Left colon (tissue), 2 donors: ENCODE results near the gene DAB1. TPM values are rescaled to one million over a fixed set of nuclear protein-coding genes. Genes with fewer than 3 reads are reported as not detected.

Experiments
- ATAC-seq: fragments of 200-7000 bp; cut with Tn5 transposase; one replicate; pipeline ENCODE4 v1.9.1; 2020; ENCODE audit warnings: mild to moderate bottlenecking, moderate library complexity
- DNase-seq, 2 donors: peaks; one replicate each; pipeline ENCODE4 v3.0.0-alpha.2; 2020
- intact Hi-C, 2 donors: fragments of 100-400 bp; cut with DNase I in 1 of 2; cut with micrococcal nuclease in 1 of 2; formaldehyde crosslinking; loops; one replicate each; pipeline versions ENCODE4 v1.11.2 to v1.14.0; 2022; cut with DNase I, micrococcal nuclease
- total RNA-seq, 2 donors: library from RNA; stranded (reverse); fragmentation: NEBNext Ultra II Directional; extraction: Animal tissue kit (Norgen Biotek cat#: 25700); gene quantifications; one replicate each; pipeline ENCODE4 v1.2.1, GENCODE V29; 2021
- donor health status: DM: no; HTN: no; CAD: no.
- donor health status: DM: yes; HTN: yes; CAD: no.

The DAB1 gene
- total RNA-seq, 2 donors from 2014 or later, result 0.64 to 2.2 TPM

DNA sequence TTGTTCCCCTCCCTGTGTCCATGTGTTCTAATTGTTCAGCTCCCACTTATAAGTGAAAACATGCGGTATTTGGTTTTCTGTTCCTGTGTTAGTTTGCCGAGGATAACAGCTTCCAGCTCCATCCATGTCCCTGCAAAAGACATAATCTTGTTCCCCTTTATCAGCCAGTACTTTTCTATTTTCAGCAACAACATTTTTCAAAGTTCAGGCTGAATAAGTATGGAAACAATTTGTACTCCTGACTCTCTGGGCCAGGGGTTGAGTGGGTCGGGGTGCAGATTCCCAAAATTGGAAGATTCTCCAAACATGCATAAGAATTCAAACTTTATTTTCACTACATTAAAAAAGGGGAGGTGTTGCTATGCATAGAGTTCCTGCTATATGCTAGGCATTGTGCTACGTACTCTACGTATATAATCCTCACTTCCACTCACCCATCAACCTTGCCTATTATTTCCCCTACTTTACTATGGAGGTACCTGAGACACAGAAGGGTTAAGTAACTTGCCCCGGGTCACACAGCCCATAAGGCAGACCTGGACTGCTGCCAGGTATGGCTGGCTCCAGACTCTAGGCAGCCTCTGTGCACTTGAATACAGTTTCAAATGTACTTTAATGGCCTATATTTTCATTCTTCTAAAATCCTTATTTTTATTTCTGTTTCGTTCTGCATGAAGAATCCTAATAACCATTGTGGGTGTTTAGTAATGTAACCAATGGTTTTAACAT lies 341.0 kb downstream of the DAB1 start:
- DNase-seq (no peak), ATAC-seq (no peak)
- intact Hi-C loops, result no loop called here

DNA sequence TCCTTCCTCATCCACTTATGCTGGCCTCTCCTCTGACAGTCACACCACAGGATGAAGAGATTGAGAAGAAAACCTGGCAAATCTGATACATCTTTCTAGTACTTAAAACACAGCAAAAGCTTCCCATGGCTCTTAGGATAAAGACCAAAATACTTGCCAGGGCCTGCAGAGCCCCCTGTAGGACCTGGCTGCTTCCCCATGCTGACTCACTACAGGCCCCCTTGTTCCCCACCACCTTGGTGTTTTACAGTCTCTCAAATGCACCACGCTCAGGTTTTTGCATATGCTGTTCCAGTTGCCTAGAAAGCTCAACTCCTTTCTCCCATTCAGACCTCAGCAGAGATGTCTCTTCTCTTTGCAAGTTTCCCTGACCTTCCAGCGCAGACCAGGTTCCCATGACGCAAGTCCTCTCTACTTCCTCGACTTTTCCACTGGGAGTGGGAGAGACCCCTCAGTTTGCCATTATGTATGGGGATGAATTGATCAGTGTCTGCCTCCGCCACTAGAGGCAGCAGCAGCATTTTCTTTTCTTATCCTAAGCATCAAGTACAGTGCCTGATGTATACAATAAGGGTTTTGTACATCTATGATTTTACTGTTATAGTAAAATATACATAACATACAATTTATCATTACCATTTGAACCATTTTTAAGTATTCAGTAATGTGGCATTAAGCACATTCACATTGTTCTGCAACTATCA lies 344.3 kb downstream of the DAB1 start:
- DNase-seq (no peak), ATAC-seq (no peak)
- intact Hi-C loops, result no loop called here

DNA sequence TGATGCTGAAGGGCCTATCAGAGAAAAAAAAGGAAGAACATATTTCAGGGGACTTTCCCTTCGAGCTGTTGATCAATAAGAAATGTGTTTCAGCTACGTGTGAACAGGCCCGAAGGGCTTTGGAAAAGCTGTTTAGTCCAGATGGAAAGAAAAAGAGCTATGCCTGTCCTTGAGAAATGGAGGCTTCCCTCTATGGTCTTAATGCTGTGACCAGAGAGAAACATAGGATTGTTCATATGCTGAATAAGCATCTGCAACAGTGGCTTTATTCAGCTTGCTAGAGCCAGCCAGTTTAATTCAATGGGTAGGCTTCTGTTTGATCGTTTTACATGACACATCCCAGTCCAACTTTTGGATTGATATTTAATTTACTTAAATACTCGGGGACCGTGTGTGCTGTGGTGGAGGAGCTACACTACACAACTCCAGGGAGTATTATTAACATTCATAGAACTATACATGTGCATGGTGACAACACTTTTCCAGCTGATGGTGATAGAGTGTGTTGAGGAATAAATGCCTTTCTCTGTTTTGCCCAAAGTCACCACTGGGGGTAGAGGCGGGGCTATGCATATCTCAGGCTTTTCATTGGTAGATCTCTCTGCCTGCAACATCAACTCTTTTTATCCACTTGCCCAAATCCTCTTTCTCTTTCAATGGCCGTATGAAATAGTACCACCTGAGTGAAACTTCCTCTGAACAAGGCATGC lies 351.3 kb downstream of the DAB1 start:
- ATAC-seq, result no peak
- intact Hi-C loops, result no loop called here

DNA sequence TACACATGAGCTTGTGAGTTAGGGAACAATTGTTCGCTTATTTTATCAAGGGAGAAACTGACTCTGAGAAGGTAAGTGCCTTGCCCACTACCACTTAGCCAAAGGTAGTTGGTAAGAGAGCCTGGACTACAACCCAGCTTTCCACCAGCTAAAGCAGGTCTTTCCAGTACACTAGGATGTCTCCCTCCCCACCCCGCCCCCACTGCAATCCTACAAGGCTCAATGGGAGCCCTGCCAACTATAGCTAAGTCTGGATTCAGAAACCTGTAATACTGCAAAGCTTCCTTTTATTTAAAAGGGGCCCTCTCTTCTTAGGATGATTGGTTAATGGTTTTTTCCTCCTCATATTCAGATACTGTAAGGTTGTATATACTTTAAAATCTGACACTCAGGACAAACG lies 356.0 kb downstream of the DAB1 start:
- no peak for ATAC-seq
- DNase-seq, result no peak
- intact Hi-C loops, result no loop called here

More for the DNA sequence above, 351.3 kb downstream of the DAB1 start:
- no peak for DNase-seq

DNA sequence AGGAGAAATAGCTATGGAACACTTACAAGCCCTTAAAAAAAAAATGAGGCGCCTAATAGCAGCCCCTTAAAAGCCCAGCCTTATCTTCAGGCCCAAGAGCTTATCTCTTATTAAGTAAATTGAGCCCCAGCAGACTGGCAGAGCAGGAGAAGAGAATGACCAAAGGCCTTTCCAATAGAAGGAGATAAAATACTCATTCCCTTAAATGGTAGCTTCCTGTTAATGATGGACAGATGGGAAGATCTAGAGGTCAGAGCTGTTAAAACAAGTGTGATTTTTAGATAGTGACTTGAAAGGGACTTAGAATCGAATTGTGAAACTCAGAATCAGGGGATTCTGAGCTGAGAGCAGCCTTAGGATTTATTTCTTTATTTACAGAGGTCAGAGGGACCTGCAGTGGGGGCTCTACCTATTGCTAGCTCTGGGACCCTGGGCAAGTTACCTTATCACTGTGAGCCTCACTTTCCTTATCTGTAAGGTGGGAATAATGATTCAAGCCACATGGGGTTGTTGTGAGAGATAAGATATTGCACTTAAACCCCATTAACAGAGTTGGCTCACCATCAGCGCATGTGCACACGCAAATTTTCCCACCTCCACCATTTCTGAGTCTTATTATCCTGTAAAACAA lies 356.8 kb downstream of the DAB1 start:
- intact Hi-C loops, result no loop called here
- no peak for ATAC-seq
- no peak for DNase-seq

DNA sequence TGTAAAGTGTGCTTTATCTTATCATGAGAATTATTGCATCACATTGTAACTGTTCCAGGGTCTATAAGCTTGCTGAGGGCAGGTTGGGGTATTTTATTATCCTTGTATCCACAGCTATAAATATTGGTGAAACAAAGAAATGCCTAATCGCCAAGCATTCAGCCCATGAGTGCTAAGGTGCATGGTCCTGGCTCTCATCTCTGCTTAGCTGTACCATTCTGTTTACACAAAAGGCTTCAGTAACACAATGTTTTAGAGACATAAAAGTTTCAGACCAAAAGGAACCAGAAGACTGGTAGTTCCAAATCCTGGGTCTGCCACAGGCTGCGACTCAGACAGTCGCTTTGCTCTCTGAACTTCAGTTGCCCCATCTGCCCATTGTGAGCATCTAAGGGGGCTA lies 358.4 kb downstream of the DAB1 start:
- no peak for DNase-seq
- ATAC-seq, result no peak
- intact Hi-C loops, result no loop called here

DNA sequence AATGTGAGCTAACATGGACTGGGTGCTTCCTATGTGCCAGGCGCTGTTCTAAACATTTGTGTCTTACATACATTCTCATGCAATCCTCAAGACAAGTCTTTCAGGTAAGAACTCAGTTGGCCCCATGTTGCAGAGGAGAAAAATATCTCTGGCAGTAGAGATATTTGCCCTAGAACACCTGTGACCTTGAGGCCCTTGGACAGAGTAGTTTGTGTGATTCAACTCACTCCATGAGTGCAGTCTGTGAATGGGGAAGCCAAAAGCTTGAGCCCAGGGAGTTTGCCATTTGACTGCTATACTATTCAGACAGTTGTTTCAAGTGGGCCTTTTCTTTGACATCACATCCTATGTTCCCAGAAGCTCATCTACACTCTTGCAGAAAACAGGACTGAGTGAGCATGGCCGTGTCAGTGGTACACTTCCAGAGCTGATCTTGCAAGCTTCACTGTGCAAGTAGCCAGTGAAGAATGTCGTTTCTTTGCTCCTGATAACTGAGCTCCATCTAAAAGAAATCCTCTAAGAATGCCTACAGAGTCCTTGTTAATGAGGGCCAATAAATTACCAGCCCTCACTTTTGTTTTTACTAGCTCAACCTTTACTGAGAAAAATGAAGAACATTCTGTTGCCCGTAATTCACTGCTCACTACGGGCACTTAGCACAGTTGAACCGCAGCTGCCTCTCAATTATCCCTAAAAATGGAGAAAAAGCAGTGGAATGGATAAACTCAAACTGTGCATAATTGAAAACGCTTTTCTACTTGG lies 359.3 kb downstream of the DAB1 start:
- ATAC-seq (no peak), DNase-seq (no peak)
- intact Hi-C loops, result no loop called here

DNA sequence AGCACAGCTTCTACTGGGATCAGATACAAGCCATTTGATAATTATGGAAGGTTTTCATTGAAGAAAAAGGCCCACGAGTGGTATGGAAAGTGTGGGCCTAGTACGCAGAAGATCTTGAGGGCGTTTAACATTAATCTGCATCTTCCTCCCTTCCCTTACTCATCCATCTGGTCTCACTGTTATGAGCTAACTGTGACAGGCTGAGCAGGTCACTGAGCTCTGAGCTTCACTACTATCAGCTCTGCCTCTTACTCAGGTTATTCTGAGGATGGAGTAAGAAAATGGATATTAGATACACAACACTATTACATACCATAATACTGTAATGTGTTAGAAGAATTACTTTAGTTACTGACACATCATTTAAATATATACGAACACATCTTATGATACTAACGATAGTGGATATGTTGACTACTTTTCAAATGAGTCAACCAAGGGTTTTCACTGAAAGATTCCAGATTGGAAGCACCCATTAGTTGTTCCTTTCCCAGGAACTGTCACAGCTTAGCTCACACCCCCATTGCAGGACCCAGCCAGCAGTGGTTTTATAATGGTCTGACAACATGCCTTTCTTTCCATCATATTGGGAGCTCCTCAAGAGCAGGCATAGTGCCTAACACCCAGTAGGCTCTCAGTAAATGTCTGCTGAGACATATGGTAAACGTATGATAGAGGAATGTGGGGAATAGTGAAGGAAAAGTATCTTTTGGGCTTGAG lies 360.3 kb downstream of the DAB1 start:
- no peak for DNase-seq
- intact Hi-C loops, result no loop called here
- ATAC-seq, result no peak

DNA sequence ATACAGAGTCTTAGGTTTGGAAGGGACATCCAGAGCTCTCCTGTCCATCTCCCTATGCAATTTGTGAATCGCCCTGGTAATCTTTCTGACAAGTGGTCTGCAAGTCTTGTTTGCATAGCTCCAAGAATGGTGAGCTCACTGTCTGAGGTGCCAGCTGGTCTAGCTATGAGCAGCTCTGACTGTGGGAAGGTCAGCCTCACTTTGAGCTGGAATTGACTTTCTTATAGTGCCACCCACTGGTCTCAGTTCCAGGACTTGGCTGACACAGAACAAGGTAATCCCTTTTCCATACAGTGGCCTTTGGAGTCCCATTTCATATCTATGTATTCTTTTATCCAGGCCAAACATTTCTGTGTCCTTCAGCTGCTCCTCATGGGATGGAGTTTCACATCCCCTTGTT lies 362.5 kb downstream of the DAB1 start:
- intact Hi-C loops, result no loop called here
- no peak for ATAC-seq
- DNase-seq, result no peak

DNA sequence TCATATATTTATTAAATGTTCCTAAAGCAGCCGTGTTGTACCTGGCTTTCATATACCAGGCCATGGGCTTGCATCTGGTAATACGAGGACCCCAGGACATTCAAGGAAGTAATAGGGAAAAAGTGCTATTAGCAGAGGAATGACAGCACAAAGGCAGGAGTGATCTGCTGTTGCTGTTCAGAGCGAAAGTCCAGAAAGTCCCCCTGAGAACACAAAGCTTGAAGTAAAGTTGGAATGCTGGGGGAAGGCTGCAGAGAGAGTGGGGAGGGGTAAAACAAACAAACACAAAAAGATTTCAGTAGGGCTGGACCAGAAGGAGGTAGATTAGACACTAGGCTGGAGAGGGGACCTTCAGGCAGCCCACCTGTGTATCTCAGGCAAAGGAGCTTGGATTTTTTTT lies 363.4 kb downstream of the DAB1 start:
- ATAC-seq (no peak), DNase-seq (no peak)
- intact Hi-C loops, result no loop called here

DNA sequence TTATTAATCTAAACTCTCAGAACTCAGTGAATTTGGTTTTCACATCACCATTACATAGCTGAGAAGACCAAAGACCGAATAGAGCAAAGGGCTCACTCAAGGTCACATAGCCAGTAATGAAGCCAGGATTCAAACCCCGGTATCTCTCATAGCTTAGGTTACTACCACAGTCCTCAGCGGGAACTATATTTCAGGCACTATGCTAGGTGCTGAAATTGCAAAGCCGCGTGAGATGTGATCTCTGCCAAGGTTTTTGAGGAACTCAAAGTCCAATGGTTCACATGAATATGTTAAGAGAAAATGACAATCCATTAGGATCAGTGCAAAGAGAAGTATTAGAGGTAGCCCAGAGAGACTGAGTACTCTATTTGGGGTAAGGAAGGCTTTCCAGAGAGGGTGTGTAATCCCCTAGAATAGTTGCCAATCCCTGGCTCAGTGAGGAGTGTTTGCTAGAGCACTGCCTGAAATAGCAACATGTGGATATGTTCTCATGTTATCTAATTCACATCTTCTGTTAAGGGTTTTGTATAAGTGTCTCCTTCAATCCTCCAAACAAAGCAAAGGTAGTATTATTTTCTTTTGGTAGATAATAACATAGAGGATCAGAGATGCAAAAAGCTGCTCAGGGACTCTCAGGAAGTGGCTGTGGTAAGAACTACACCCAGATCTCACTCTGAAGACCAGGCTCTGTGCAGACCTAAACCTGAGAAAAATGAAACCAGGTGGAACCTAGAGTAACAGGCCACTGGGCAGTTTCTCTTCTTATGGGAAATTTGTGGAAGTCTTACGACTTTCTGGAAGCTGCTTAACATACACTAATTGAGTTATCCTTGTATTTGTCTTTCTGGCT lies 365.0 kb downstream of the DAB1 start:
- intact Hi-C loops, result no loop called here
- ATAC-seq (no peak), DNase-seq (no peak)

DNA sequence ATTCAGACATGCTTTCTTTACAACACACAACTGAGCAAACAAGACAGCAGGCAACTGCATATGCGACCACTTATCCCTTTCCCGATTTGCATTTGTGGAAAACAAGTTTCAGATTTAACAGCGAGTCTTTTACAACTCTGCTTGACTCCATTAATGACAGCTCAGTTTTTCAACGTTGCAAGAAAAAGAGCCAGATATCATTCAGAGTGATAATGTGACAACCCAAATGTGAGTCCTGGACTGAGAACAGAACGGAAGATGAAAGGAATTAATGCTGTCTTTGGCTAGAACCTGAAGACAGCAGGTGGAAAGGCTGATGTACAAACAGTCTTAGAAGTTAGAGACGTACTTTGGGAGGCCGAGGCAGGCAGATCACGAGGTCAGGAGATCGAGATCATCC lies 375.0 kb downstream of the DAB1 start:
- no peak for DNase-seq
- no peak for ATAC-seq
- intact Hi-C loops, result no loop called here

DNA sequence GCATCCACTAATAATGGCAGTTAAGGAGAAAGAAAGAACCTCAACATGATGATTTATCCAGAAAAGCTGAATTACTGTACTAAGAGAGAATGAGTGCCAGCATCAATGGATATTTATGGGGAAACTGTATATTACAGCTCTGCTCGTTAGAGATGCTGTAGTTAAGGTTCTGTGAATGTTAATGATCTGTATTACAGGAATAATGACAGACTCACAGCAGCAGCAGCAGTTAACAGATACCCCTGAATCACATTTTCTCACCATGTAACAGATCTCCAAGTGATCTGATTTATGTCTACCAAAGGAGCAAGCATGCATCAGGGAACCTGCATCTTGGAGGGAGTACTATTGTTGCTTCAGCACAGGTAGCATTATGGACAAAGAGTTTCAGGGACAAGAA lies 377.4 kb downstream of the DAB1 start:
- DNase-seq (no peak), ATAC-seq (no peak)
- intact Hi-C loops, result no loop called here

DNA sequence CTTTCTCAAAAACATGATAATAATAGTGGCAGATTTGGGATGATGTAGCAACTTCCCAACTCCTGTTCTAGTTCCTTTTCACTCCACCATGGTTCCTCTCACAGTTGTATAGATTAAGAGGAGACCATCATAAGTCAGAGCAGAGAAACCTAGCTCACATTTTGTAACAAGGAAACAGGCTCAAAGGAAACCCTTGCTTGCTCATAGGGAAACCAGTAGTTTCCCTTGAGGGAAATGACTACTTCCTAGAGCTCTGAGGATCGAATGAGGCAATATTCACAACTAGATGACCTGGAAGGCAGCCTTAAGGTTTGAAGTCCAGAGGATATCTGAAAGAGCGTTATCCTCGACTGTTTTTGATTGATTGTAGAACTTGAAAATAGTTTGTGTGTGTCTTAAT lies 382.0 kb downstream of the DAB1 start:
- DNase-seq, result no peak
- intact Hi-C loops, result no loop called here
- ATAC-seq, result no peak

DNA sequence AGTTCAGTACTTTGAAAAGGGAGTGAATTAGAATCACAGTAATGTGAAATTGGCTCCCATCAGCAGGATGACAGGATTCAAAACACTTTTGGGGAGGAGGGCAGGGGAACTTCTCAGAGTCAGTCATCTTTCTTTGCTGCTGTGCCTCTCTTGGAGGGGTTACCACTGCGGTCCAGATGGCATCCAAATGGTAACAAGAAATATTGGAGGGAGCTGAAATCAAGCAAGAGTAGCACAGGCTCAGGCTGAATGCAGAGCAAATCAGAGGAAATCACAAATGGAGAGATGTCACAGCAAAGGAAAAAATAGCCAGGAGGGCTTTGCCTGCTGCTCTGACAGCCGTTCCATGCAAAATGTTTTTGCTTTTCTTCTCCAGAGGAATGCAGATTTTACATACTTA lies 383.0 kb downstream of the DAB1 start:
- no peak for DNase-seq
- ATAC-seq, result no peak
- intact Hi-C loops, result no loop called here

DNA sequence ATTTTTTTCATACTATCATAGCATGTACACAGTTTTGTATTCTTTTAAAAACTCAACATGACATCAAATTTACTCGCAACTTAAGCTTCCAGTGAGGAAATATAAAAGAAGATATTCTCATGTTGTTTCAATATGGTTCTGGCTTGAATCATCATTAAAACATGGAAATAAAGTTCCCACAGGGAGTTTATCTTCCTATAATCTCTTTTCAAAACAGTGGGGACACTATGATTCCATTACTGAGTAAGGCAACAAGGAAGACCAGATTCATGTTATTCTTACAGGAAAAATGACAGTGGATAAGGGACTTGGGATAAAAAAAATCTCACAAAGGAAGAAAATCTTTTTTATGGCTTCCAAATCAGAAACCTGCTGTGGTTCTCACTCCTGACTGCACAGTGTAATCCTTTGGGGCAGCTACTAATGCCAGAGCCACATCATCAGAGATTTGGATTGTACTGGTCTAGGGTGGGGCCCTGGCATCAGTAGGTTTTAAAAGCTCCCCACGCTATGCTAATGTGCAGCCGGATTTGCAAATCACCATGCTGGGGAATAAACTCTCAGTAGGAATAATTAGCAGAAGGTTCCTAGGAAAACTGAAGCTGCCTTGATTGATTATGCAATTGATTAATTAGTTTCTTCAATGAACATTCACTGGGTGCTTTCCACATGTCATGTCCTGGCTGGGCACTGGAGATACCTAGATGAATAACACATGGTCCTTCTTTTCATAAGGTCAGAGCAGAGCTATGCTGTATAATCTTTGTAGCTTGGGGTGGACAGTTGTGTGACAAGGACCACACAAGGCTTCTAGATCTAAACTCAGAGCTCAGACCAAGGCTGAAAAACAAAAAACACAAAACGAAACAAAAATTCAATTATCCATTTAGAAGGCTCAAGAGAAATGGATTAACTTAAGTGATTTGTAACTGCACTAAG lies 386.9 kb downstream of the DAB1 start:
- no peak for DNase-seq
- no peak for ATAC-seq
- intact Hi-C loops, result no loop called here

DNA sequence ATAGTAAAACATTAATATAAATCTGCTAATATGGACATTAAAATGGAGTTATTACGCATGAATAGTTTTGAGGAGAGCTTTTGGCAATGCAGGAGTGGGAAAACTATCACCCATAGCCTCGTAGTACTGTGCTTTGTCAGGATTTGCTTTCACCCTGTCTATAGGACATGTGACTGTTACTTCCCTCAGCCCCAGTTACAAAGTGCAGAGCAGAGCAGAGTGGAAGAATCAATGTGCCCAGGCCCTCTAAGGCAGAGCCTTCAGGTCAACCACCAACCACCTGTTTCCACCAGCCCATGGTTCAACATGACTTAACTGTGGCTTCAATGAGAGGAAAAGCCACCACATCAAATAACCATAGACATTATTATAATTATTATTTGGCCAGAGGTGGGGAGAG lies 389.1 kb downstream of the DAB1 start:
- DNase-seq (no peak), ATAC-seq (no peak)
- intact Hi-C loops, result no loop called here
